HG03108 (cell line): Measurements from ENCODE around the gene NTM.

ENCODE experiments used
- ATAC-seq: cut with Tn5 transposase; IDR thresholded peaks from one replicate; pipeline ENCODE4 v1.9.1; 2021; ENCODE audit warnings: moderate library complexity; ENCODE audit not compliant: unreplicated experiment

The NTM gene

DNA sequence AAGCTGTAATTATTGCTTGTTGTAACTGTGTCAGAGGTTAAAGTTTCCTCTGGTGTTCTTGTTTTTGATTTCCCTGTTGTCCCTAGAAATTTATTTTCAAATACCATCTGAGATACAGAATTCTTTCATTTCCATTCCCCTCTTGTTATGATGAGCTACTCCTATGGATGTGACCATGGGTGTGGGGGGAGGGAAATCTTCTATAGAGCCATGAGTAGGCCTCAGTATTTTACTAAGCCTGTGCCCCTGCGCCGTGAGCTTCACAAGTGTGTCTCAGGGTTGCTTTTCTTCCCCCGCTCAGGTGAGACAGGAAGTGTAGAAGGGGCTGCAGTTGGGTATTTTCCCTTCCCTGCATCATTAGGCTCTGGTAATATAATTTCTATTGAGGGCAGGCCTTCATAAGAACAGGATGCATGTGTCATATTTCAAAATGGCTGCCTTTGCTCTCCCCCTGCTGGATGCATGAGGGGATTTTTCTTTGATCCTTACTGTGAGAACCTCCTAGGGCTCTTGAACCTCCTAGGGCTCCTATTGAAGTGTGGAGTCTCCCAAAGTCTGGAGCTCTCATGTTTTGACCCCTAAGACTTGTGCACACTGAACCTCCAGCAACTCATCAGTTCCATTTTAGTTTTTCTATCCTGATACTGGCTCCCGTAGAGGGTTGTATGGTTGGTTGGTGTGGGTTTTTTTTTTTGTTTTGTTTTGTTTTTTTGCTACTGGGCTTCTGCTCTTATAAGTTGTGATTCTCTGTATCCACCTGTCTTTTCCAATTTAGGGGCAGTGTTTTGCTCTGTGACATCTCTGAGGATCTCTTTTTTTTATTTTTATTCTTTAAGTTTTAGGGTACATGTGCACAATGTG, 658.2 kb downstream of the NTM start:
- ATAC-seq: no peak

DNA sequence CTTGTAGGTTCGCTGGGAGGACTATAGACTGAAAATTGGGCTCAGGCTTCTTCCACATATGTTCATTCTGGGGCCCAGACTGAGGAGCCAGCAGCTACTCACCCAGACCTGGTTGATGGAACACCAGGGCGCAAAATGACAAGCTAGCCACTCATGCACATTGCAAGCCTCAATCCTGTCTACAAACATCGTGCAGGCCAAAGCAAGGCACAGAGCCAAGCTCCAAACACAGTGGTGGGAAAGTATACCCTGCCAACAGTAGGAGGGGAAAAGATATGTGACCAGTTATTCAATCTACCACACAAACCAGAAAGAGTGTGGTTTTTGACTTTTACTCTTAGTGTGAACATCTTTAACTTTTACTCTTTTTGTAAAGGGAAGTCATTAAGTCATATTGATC, 660.5 kb downstream of the NTM start:
- ATAC-seq: no peak

DNA sequence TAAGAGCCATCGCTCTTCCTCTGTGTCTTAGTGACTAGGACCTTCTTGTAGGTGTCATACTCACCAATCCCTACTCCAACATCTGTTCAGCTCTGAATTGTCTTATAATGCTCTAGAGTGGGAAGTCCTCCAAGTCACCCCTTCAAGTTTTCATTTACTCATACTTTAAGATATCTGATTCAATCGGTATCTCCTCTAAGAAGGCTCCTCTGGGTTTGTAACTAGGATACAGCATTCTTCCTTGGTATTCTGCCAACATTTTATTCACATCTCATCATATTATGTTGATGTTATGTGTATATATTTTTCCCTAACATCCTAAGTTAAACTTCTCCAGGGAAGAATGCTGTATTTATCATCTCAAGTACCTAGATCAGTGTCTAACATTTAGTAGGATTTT, 662.1 kb downstream of the NTM start:
- no peak for ATAC-seq

DNA sequence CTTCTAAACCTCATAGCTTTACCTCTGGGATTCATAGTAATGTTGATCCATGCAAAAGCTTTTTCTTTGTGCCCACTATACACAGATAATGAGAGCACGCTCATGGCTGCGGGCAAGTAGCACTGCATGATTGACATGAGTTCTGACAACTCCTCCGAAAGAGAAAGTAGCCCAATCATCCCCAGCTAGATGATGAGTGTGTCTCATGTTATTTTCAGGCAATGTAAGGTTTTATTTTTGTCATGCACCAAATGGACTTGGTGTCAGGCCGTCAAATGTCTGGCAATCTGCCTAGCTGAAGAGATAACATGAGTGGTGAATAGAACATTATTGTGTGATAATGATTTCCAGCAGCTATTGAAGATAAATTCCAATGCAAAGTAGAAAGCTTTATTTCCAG, 662.6 kb downstream of the NTM start:
- ATAC-seq: no peak

DNA sequence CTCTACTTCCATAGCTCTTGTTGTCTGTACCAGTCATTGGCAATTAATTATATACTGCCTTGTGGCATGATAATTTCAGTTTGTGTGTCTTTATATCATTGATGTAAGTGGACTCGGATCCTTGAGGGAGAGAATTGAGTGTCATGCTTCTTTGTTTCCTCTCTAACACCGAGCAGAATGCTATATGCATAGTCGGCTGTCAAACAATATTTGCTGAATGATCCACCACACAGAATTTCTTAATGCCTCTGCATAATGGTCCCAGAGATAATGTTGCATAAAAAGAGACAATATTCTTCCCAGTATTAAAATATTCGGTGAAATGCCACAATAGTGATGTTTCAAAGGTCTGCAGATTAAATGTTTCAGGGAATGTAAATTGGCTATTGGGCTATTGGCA, 664.8 kb downstream of the NTM start:
- ATAC-seq: no peak

DNA sequence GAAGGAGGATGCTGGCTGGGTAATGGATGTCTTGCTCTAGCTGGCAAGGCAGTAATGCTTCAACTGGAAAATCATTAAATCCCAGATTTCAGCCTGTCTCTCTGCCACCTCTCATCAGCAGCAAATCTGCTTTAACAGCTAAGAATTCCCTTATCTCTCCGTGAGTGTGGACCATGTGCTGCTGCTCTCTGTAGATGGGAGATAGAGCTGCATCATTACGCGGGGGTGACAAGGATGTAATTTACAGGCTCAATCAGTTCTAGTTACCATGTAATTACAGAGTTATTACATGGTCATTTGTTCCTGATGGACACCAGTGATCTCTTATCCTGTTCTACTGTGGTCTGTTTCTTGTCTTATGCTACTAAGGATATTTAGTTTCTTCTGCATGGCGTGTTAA, 665.4 kb downstream of the NTM start:
- no peak for ATAC-seq

DNA sequence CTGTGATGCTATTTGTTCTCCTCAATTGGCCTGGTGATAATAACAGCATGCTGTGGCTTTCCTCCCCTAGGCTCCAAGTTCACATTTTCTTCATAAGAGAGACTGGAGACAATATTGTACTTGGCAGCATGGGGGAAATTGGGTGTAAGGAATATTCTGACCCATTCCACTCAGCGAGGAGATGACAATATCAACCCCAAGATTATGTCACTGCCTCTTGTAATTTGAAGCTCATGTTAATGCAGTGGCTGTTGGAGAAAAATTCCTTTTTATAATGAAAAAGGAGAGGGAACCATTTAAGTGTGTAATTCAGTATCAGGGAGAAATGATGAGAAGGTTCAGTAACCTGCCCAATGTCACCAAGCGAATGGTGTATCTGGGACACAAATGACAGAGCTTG, 665.8 kb downstream of the NTM start:
- no peak for ATAC-seq

DNA sequence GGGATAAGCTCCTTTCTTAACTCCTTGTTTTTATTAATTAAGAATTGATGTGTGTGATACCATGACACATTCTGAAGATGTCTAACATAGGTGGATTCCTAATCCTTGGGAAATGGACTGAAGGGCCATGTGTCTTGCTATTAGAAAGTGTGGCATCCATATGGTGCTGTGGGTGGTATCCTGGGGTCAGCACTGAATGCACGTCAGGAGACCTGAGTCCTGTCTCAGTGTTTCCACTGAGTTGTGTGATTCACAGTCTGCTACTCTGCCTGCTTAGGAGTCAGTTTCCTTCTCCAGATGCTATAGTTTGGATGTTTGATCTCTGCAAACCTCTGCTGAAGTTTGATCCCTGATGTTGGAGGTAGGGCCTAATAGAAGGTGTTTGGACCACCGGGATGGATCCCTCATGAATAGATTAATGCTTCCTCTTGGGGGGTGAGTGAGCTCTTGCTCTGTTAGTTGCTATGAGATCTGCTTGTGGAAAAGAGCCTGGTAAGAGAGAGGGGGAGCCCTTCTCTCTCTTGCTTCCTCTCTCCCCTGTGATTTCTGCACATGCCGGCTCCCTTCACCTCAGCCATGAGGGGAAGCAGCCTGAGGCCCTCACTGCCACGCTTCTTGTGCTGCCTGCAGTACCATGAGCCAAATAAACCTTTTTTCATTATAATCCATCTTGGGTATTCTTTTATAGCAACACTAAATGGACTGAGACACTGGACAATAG, 666.5 kb downstream of the NTM start:
- ATAC-seq: no peak

DNA sequence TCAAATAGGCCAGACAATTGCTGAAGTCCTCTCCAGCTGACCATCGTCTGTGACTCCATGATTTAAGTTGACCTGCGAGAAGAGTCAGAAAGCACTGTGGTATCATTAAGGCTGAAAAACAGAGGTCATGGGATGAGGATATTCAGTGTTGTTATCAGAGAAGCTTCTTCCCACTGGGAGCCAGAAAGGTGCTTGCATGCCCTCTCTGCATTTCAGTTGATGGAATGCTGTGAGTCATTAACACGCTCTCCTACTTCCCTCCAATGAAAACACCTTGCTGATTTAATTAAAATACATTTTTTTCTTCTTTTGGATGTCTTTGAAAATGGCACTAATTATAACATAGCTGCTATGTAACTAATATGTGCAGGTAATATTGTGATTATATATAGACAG, 667.0 kb downstream of the NTM start:
- ATAC-seq: no peak

DNA sequence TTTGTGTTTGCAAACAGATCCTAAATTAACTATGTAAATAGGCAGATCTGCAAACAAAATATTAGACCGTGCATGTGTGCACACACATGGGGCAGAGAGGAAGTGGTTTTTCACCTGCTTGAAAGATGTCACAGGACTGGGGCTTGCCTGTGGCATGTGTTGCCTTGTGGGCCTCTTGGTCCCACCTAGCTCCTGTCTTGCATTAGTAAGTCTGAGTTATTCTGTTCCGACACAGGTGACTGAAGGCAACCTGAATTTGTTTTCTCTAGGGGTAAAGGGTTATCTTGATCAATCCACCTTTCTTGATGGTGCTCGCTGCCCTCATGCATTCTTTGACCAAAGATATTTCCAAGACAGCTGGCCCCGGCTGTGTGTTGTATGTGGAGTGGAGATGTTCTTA, 667.5 kb downstream of the NTM start:
- no peak for ATAC-seq

DNA sequence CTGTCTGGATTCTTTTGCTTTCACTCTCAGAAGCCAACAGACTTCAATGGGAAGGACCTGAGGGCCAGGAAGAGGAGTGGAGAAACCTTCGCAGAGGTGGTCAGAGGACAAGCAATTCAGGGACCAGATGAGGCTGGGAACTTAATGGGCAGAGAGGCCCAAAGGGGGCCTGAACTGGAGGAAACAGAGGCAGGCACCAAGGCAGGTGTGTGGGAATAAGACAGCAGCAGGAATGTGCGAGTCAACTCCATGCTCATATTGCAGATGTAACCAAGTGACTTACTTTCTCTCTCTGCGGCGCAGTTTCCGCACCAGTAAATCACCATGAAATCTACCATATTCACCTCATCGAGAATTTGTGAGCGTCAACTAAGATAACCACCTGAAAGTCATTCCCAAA, 669.1 kb downstream of the NTM start:
- ATAC-seq: no peak

DNA sequence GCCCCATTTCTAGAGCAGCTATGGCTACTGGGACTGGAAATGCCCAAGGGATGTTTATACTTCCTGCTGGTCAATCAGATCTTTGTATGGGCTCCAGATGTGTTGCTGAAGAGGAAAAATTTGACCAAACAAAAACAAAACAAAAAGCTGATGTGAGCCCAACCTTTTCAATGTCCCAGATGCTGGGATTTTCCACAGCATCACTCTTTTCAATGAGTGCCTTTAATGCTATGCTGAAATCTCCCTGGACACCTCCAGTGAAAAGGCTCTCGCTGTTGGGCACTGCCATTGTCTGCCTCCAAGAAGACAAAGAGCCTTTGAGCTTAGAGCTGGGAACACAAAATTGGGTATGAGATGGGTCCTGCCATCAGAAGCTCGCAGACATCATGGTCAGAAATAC, 671.9 kb downstream of the NTM start:
- ATAC-seq: no peak

DNA sequence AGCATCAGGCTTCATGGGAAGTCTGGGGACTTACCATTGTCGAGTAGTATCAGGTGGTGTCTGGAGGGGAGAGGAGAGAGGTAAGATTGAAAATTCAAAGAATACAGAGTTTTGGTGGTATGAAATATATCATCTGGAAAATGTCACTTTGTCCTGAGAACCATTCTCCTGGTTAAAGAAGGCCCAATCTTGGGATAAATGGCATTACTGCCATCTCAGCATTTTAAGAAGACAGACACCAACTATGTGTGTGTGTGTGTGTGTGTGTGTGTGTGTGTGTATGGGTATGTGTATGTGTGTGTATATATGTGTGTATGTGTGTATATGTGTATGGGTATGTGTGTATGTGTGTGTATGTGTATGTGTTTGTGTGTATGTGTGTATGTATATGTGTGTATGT, 673.3 kb downstream of the NTM start:
- no peak for ATAC-seq

DNA sequence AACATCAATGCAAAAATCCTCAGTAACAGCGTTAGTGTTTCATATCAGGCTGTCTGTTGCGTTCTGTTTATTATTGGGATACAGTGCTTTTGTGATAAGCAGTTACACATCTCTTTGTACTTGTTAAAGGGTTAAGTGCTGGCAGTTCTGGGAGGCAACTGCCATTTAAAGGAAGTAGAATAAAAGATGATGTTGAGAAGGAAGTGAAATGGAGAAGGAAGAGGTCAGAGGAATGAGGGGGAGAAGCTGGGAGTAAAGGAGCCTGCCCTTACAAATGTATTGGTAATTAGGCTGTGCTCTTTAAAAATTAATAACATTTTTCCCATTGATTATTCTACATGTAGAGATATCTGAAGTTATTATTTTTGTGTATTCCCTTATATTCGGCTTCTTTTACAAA, 674.7 kb downstream of the NTM start:
- ATAC-seq: no peak

DNA sequence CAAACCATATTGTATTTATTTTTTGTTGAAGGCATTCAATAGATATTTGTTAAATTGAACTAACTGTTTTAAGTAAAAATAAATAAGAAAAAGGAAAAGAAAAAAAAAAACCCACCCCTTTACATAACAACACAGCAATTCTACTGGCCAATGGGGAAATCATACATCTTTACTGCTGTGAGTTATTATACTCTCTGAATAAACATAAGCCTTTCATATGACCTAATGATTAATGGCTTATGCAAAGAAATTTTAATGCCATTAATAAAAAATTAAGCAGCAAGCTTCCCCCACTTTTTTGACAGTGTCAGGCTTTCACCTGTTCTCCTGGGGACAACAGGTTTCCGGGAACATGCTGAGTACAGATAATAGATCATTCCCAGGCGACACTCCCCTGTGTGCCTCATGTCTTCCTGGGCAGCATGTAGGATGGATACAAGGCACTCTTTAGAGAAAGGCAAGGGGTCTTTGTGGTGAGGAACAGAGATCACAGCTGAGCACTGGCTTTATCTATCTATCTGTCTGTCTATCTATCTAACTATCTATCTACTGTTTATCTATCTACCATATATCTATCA, 676.0 kb downstream of the NTM start:
- ATAC-seq: no peak

DNA sequence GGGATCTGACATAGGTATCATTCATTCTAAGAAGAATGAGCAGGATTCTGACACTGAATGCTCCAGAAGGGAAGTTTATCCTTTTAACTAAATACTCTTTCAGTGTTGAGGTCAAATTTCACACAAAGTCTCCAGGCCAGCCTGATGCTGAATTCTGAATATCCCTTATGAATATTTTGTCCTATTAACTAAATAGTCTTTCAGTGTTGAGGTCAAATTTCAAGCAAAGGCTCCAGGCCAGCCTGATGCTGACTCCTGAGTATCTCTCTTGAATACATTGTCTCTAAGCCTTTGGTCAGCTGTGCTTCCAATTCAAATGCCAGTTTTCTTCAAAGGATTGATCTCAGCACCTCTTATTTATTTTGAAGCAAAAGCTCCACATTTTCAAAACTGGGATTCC, 676.8 kb downstream of the NTM start:
- no peak for ATAC-seq

DNA sequence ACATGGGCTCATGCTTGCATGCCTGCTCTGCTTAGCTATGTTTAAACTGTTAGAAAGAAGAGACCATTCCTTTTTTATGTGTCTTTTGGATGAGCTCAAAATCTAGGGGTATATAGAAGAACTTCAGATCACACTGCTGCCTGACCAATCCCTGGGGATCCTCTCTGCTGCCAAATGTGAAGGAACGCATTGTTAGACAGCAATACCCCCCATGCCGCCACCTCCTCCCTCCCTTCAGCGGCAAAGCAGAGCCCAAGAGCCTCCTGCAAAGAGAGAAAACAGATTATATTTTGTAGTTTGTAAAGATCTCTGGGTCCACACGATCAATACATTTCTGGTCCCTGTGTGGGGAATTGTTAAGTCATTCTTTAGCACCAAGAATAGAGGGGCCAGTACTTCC, 677.6 kb downstream of the NTM start:
- no peak for ATAC-seq

DNA sequence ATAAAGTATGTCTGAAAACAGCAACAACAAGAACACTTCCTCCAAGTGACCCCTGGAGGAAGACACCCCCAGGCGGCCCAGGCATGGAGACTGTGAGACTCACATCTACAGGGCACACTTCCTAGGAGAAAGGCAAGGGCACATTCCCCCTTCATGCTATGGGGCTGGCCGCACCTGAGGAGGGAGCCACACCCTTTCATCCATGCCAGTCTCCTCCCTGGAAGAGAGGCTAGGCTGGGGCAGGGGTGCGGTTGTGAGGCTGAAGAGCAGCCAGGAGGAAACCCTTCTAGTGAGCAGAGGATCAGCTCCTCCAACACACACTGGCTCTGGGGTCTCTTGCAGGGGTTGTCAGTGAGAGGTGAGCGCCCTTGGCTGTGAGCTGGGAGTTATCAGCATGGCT, 678.8 kb downstream of the NTM start:
- ATAC-seq: no peak

DNA sequence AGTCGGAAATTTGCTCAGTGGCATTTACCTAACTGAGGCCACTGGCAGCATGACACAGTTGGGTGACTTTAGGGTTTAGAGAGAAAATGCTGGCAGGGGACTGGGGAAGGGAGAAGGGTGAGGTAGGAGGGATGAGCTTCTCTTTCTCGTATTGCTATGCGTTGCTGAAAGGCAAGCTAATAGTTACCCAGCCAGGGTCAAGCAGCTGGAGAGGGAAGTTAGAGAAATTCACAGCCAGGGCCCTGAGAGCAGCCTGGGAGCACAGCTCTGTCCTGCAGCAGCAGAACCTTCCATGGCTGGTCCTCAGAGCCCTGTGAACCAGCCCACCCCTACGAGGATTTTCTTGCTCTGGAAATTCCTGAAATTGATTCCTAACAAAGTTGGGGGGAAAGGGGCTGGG, 679.6 kb downstream of the NTM start:
- no peak for ATAC-seq

DNA sequence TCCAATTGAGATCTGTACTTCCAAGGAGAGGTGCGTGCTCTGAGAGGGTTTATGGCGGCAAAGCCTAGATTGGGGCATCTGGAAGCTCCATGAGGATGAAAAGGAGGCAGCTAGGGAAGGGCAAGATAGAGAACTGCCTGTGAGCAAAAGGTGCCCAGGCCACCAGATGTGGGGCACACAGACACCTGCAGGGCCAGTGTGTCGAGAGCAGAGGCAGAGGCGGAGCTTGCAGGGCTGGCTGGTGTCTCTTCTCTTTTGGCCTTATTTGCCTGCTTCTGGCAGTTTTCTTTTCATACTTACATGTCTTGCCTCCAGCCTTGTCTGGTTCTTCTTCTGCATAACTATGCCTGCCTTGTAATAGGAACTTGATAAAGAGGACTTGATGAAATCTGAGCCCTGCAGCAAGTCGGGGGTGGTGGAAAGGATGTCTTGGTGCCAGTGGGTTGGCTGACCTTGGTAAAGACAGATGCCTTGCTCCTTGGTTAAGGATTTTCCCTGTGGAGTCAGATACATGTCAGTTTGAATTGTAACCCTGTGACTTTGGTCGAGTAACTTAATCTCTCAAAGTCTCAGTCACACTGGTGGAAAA, 680.3 kb downstream of the NTM start:
- no peak for ATAC-seq

DNA sequence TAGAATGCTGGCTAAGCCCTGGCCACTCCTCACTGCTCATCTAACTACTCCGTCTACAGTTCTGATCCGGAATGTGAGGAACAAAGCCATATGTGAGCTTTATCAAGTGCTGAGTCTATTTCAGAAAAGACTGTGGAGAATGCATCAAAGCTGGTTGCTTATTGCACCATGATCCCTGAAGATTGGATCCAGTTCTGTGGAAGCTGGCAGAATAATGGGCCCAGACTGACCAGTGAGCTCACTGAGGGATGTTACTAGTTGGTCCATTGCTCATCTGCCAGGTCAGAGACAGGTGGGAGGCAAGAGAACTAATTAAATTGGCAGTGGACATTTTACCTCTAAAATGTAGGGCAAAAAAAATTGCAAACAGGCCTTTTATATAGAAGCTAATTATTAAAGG, 681.3 kb downstream of the NTM start:
- ATAC-seq: no peak

DNA sequence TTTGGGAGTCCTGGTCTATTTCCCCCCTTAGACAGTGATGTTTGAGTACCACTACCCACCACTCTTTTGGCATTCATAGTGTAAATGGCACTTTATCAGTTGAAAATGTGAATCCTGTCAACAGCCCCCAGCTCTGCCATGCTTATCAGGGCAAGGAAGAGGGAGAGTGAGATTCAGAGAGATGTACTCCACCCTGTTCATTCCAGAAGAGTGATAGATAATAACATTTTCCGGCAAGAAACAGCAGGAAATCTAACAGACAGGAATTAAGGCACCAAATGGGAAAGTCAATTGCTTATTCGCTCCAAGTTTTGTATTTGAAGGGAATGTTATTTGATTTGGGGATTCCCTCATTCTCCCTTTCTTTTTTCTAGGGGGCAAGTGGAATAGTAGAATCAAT, 681.9 kb downstream of the NTM start:
- ATAC-seq: no peak
